ENCODE data around the gene EFCAB6. TPM values are rescaled to one million over a fixed set of nuclear protein-coding genes. Genes with fewer than 3 reads are reported as not detected.

EFCAB6 gene
- total RNA-seq, 2 experiments from 2014 or later, result 0.13 TPM; not detected in 1

GRCh38 chr22:43528601-43529360, 283.3 kb downstream of the EFCAB6 start:
- H3K4me2 ChIP-seq (ENCODE audit: low read length), result no peak overlapping the region
- H3K4me3 ChIP-seq (ENCODE audit: low read depth, low read length, poor library complexity, severe bottlenecking), result no peak overlapping the region
- H3K9me3 ChIP-seq (ENCODE audit: low read length), result no peaks in the 10 kb centered on the region
- no peak for TF ChIP-seq CTCF (conservative IDR thresholded peaks at IDR 0.05; ENCODE audit: low read length)
- TF ChIP-seq EZH2phosphoT487 (IDR thresholded peaks at IDR 0.05; ENCODE audit: borderline replicate concordance, low read depth, low read length), result no peak
- no peak for DNase-seq (ENCODE audit: low spot score)
- no peaks in the 10 kb centered on the region for H3K36me3 ChIP-seq (ENCODE audit: insufficient read depth, low read length)
- no peak overlapping the region for H3K27ac ChIP-seq (ENCODE audit: low read depth, low read length, poor library complexity, severe bottlenecking)
- ChIA-PET CTCF (ENCODE audit: unreplicated experiment) (no interaction called here), POLR2A (no interaction called here)
- H3K79me2 ChIP-seq (ENCODE audit: insufficient read depth, low read depth, low read length), result no peaks in the 10 kb centered on the region
- no peaks in the 10 kb centered on the region for H3K4me1 ChIP-seq (ENCODE audit: insufficient read depth, low read length, poor library complexity, severe bottlenecking)
- BruUV-seq (replicated peaks), result no TSS peak
- no peaks in the 10 kb centered on the region for H3K9me2 ChIP-seq (ENCODE audit: insufficient read depth, low read length)
- no peaks in the 10 kb centered on the region for H4K20me1 ChIP-seq (ENCODE audit: insufficient read depth, low read length)
- no peak overlapping the region for H2AFZ ChIP-seq (ENCODE audit: low read length)
- intact Hi-C loops (cut with micrococcal nuclease; ENCODE audit: unreplicated experiment), result no loop called here

- DNase-seq (ENCODE audit: low spot score), result no peak
- ChIA-PET CTCF (ENCODE audit: unreplicated experiment) (no interaction called here), POLR2A (no interaction called here)
- no peaks in the 10 kb centered on the region for H3K36me3 ChIP-seq (ENCODE audit: insufficient read depth, low read length)
- no peaks in the 10 kb centered on the region for H3K4me1 ChIP-seq (ENCODE audit: insufficient read depth, low read length, poor library complexity, severe bottlenecking)
- no peak overlapping the region for H3K27ac ChIP-seq (ENCODE audit: low read depth, low read length, poor library complexity, severe bottlenecking)
- no peaks in the 10 kb centered on the region for H3K9me3 ChIP-seq (ENCODE audit: low read length)
- no peak overlapping the region for H3K4me3 ChIP-seq (ENCODE audit: low read depth, low read length, poor library complexity, severe bottlenecking)
- no peaks in the 10 kb centered on the region for H3K9me2 ChIP-seq (ENCODE audit: insufficient read depth, low read length)
- BruUV-seq (replicated peaks), result no TSS peak
- no peaks in the 10 kb centered on the region for H4K20me1 ChIP-seq (ENCODE audit: insufficient read depth, low read length)
- TF ChIP-seq EZH2phosphoT487 (IDR thresholded peaks at IDR 0.05; ENCODE audit: borderline replicate concordance, low read depth, low read length) (no peak), CTCF (conservative IDR thresholded peaks at IDR 0.05; ENCODE audit: low read length) (no peak)
- H3K4me2 ChIP-seq (ENCODE audit: low read length), result no peak overlapping the region
- no peak overlapping the region for H2AFZ ChIP-seq (ENCODE audit: low read length)
- no peaks in the 10 kb centered on the region for H3K79me2 ChIP-seq (ENCODE audit: insufficient read depth, low read depth, low read length)
- intact Hi-C loops (cut with micrococcal nuclease; ENCODE audit: unreplicated experiment), result no loop called here
Observed at GRCh38 chr22:43526946-43527345, 285.2 kb downstream of the EFCAB6 start.

GRCh38 chr22:43526117-43526655, 285.9 kb downstream of the EFCAB6 start:
- Histone ChIP-seq H2AFZ (ENCODE audit: low read length) (no peak overlapping the region), H3K4me2 (ENCODE audit: low read length) (no peak overlapping the region), H3K79me2 (ENCODE audit: insufficient read depth, low read depth, low read length) (no peaks in the 10 kb centered on the region), H3K9me2 (ENCODE audit: insufficient read depth, low read length) (no peaks in the 10 kb centered on the region), H3K9me3 (ENCODE audit: low read length) (no peaks in the 10 kb centered on the region), H3K4me1 (ENCODE audit: insufficient read depth, low read length, poor library complexity, severe bottlenecking) (no peaks in the 10 kb centered on the region), H4K20me1 (ENCODE audit: insufficient read depth, low read length) (no peaks in the 10 kb centered on the region), H3K27ac (ENCODE audit: low read depth, low read length, poor library complexity, severe bottlenecking) (no peak overlapping the region), H3K36me3 (ENCODE audit: insufficient read depth, low read length) (no peaks in the 10 kb centered on the region), H3K4me3 (ENCODE audit: low read depth, low read length, poor library complexity, severe bottlenecking) (no peak overlapping the region)
- no peak for DNase-seq (ENCODE audit: low spot score)
- TF ChIP-seq EZH2phosphoT487 (IDR thresholded peaks at IDR 0.05; ENCODE audit: borderline replicate concordance, low read depth, low read length) (no peak), CTCF (conservative IDR thresholded peaks at IDR 0.05; ENCODE audit: low read length) (no peak)
- intact Hi-C loops (cut with micrococcal nuclease; ENCODE audit: unreplicated experiment), result no loop called here
- CTCF ChIA-PET (ENCODE audit: unreplicated experiment), result no interaction called here
- no TSS peak for BruUV-seq (replicated peaks)
- POLR2A ChIA-PET, result no interaction called here
